Measurements from ENCODE around the gene CDYL. TPM values are rescaled to one million over a fixed set of nuclear protein-coding genes. Genes with fewer than 3 reads are reported as not detected.

CDYL gene
- total and polyA plus RNA-seq, 8 donors: 3.4 to 15.3 (median 10.2) TPM

DNA sequence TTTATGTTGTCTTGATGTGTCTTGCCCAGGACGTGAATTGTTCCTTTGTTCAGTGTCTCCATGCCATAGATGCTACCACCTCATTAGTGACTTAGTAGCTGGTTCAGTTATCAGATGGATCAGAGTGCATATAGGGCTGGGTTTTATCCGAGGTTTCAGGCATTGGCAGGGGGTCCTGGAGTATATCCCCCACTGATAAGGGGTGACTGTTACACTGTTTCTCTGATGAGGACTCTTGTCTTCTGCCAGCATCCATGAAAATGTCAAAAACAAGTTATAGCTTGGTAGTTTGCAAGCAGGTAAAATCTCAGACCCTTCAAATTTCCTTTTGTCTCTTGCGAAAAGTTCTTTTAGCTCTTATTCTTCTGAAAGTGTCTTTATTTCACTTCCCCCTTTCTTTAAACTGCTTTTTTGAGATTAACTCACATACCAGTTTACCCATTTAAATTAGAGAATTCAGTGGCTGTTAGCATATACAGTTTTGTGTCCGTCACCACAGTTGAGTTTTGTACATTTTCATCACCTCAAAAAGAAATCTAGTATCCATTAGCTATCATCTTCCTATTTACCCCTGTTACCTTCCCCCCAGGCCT, 109.2 kb downstream of the CDYL start:
- ATAC-seq (no peak), DNase-seq (no peak), FAIRE-seq (no peak)
- no peak overlapping the region for H3K27ac ChIP-seq
- H3K4me1 ChIP-seq: peaks cover 0 to 3% (median 0%) of the 10 kb centered on the region in 3 donors
- intact Hi-C loops (cut with DNase I): no loop called here
- no peak overlapping the region for H3K4me3 ChIP-seq
- H3K27me3 ChIP-seq: no peaks in the 10 kb centered on the region
- no peaks in the 10 kb centered on the region for H3K36me3 ChIP-seq
- 82 to 85% methylated on average over 4 of the region's 4 CpGs for WGBS, 2 donors
- no peaks in the 10 kb centered on the region for H3K9me3 ChIP-seq
- TF ChIP-seq, protein P1, sequence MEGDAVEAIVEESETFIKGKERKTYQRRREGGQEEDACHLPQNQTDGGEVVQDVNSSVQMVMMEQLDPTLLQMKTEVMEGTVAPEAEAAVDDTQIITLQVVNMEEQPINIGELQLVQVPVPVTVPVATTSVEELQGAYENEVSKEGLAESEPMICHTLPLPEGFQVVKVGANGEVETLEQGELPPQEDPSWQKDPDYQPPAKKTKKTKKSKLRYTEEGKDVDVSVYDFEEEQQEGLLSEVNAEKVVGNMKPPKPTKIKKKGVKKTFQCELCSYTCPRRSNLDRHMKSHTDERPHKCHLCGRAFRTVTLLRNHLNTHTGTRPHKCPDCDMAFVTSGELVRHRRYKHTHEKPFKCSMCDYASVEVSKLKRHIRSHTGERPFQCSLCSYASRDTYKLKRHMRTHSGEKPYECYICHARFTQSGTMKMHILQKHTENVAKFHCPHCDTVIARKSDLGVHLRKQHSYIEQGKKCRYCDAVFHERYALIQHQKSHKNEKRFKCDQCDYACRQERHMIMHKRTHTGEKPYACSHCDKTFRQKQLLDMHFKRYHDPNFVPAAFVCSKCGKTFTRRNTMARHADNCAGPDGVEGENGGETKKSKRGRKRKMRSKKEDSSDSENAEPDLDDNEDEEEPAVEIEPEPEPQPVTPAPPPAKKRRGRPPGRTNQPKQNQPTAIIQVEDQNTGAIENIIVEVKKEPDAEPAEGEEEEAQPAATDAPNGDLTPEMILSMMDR (IDR thresholded peaks at IDR 0.05): no peak

DNA sequence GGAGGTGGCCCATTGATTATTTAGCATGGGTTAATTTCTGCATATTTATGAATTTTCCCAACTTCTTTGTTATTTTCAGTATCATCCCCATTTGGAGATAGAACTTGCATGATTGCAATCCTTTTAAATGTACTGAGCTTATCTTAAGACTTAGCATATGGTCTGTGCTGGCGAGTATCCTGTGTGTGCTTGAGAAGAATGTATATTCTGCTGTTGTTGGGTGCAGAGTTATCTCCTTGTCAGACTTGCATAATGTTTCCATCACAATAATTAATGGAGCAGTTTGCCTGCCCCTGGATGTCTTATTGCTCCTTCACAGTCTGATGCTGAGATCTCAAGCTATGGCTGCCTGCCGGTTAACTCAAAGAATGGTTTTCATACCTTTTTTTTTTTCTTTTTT, 112.6 kb downstream of the CDYL start:
- no peak for ATAC-seq
- WGBS, 2 donors: 96 to 98% methylated on average over 2 of the region's 2 CpGs
- intact Hi-C loops (cut with DNase I): no loop called here
- Histone ChIP-seq H3K4me3 (no peak overlapping the region), H3K27me3 (no peaks in the 10 kb centered on the region), H3K9me3 (no peaks in the 10 kb centered on the region), H3K27ac (no peak overlapping the region), H3K36me3 (peaks cover 0 to 7% (median 0%) of the 10 kb centered on the region in 3 donors), H3K4me1 (no peaks in the 10 kb centered on the region)
- FAIRE-seq: no peak
- TF ChIP-seq, protein P1 (IDR thresholded peaks at IDR 0.05): no peak
- DNase-seq: no peak

DNA sequence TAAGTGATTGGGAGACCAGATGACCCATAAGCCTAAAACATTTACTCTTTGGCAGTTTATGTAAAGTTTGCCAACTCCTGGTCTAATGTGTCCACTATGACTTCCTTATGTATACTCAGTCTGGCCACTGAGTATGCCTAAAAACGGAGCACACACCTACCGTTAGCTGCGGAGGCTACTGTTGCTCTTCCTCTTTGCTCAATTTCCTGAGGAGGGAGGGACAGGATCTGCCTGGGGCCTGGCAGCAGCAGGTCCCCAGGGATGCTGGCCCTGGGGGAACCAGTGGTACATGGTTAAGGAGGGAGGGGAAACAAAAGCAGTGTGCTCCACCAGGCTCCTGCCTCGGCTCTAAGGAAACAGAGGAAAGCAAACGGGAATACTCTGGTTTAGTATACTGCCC, 113.5 kb downstream of the CDYL start:
- H3K4me3 ChIP-seq: no peak overlapping the region
- intact Hi-C loops (cut with DNase I): no loop called here
- no peaks in the 10 kb centered on the region for H3K4me1 ChIP-seq
- DNase-seq: no peak
- no peak overlapping the region for H3K27ac ChIP-seq
- H3K9me3 ChIP-seq: no peaks in the 10 kb centered on the region
- FAIRE-seq: no peak
- no peaks in the 10 kb centered on the region for H3K27me3 ChIP-seq
- ATAC-seq: no peak
- TF ChIP-seq, protein P1 (IDR thresholded peaks at IDR 0.05): no peak
- peaks cover 0 to 7% (median 0%) of the 10 kb centered on the region in 3 donors for H3K36me3 ChIP-seq
- WGBS, 2 donors: 87 to 90% methylated on average over 5 of the region's 5 CpGs

DNA sequence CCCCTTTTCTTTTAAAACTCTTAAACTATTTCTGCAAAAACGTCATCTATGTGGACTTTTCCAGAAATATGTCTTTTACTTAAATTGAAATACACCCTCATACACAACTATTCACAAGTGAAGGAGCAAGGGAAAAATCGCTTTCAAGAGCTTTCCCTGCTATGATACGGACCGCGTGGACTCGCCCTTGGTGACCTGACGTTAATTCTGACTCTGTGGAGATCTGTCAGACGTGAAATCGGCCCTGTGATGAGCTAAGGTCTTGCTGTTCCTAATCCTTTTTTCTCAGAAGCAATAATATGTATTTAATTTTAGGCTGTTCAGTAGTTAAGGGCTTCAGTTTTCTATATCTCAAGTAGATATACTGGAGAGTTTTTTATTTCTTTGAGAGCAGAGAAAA, 114.0 kb downstream of the CDYL start:
- TF ChIP-seq, protein P1 (IDR thresholded peaks at IDR 0.05): no peak
- FAIRE-seq (no peak), DNase-seq (no peak), ATAC-seq (no peak)
- Histone ChIP-seq H3K9me3 (no peaks in the 10 kb centered on the region), H3K4me1 (no peaks in the 10 kb centered on the region), H3K4me3 (no peak overlapping the region), H3K27me3 (no peaks in the 10 kb centered on the region), H3K27ac (no peak overlapping the region), H3K36me3 (peaks cover 0 to 7% (median 0%) of the 10 kb centered on the region in 3 donors)
- intact Hi-C loops (cut with DNase I): no loop called here
- 92% methylated on average over 9 of the region's 9 CpGs for WGBS, 2 donors

DNA sequence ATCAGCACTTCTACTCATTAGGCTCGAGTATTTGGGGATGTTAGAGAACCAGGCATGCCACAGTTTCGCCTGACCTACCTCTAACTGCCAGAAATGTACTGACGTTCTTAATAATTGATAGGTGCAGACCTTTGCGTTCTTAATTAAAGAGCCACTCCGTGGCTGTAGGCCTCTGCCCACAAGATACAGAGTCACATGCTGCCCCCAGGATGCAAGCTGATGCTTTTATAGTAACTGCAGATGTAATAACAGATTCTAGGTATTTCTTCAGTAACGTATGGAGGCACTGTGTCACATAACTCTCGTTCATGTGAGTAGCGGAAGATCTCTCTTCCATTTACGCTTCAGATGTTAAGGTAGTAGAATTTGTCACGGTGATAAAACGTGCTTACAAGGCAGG, 114.4 kb downstream of the CDYL start:
- Histone ChIP-seq H3K9me3 (no peaks in the 10 kb centered on the region), H3K4me1 (no peaks in the 10 kb centered on the region), H3K27me3 (no peaks in the 10 kb centered on the region), H3K36me3 (peaks cover 0 to 7% (median 0%) of the 10 kb centered on the region in 3 donors), H3K4me3 (no peak overlapping the region), H3K27ac (no peak overlapping the region)
- no peak for FAIRE-seq
- WGBS, 2 donors: 91 to 92% methylated on average over 11 of the region's 11 CpGs
- TF ChIP-seq, protein P1 (IDR thresholded peaks at IDR 0.05): no peak
- DNase-seq: no peak
- intact Hi-C loops (cut with DNase I): no loop called here
- no peak for ATAC-seq
